ENCODE measurements around the gene AKNA.

Gene AKNA

DNA sequence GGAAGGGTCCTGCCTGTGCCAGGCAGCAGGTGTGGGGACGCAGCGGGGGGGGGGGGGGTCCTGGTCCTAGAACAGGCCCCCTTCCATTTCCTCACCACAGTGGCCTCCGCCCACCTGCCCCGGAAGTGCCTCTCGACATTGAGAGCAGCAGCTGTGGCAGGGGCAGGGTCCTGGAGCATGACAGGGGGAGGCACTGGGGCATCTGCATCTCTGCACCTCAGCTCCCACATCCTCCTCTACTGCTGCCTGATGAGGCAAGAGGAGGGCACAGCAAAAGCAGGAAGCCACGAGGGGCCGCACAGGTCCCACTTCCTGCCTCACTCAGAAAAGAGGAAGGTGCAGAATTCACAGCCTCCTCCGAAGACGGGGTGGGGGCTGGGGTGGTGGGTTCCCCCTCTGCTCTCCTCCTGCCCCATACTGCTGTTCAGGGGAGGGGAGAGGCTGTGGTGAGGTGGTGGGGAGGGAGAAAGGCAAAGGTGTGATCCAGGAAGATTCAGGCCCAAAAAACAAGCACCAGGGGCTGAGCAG is 14.8 kb downstream of the AKNA start:
- peak; percentile 10 for DNase-seq

DNA sequence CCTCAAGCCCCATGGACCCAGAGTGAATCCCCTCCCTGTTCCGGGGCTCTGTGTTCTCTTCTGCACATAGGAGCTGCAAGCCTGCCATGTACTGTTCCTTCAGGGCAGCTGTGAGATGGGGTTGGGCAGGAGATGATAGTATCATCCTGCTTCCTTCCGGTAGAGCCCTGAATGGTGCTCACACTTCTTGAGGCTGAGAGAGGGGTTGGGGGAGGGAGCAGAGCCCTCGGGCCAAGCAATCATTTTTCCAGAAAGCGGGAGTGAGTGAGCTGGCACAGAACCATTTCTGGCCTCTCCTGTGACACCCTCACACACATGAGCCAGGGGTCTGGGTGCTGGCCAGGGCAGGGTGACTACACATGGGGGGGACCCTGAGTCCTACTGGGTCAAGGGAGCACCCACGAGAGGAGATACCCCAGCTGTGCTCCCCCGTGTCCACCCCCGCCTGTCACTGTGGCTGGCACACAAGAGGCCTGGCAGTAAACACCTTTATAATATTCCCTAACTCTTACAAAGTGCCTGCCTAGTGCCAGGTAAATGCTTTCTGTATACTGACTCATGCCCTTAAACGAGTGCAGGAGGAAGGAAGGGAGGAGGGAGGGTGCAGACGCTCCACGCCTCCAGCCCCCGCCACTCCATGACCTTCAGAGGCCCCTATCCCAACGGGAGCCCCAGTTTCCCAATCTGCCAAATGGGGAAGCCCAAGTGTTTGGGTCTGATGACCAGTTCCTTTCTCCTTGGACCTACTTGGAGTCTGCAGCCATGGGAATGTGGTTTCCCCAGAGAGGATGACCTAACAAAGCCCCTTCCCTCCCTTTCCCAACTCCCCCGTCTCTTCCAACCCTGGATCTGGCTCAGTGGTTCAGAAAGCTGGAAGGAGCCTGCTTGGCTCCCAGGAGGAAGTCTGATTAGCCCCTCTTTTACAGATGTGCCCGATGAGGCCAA is 15.5 kb downstream of the AKNA start:
- peak; percentile 4 for DNase-seq

DNA sequence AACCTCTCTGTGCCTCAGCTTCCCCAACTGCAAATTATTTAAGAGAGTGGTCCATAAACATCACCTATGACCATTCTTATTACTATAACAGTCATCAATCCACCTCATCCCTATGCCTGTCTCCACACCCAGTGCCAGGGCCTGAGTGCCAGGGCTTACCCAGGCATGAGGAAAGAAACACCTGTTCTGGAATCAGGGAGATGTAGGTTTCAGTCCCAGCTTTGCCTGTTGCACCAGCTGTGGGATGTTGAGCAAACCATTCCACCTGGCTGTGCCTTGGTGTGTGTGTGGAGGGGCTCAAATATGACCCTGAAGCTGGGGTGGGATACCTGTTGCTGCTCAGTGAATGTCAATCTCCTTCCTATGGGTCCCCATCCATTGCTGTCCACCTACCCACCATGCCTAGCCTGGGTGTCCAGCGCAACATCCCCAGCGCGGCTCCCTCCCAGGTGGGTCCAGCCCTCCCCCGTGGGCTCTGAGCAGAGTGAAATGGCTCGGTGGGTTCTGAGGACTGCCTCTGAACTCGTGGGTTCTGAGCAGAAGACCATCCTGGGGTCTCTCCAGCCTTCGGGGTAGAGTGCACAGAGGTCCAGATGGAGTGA is 16.3 kb downstream of the AKNA start:
- DNase-seq: no peak

DNA sequence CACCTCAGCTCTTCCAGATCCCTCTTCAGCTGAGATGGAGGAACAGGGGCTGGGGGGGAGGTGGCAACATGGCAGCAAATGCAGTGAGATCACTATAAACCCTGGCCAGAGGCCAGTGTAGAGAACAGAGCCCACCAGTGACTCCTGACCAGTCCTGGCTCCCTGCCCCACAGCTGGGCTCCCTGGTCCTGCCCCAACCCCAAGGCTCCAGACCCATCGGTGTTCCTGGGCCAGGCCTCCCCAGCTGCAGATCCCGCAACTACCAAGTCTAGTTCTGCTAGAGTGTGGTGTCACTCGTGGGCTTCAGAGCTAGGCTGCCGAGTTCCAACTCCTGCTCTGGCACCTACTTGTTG is 16.8 kb downstream of the AKNA start:
- no peak for DNase-seq

DNA sequence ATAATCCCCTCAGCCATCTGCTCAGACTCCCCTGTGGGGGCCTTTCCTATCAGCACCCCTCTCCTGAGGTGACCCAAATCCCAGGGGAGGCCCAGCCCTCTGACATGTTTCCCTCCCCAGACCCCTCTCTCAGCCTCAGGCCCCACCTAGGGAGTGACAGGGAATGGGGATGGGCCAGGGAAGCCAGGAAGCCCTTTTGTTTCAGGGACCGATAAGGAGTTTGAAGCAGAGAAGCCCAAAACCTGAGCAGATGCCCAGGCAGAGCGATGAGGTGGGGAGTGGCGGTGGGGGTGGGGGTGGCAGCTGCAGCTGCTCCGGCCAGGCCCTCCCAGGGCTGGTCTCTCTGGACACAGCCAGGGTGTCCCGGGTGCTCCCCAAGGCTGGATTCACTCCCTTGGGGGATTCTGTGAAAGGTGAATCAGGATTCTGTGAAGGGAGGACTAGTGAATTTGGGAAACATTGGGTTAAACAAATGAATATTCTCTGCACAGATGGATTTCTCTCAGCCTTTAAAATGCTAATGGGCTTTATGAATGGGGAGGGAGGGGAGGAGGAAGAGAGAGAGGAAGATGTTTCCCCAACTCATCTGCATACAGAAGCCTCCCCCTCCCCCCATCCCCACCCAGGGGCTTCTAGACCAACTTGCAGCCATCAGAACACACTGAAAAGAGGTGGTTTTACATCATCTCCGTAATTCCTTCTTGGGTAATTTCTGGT is 17.4 kb downstream of the AKNA start:
- DNase-seq: no peak

DNA sequence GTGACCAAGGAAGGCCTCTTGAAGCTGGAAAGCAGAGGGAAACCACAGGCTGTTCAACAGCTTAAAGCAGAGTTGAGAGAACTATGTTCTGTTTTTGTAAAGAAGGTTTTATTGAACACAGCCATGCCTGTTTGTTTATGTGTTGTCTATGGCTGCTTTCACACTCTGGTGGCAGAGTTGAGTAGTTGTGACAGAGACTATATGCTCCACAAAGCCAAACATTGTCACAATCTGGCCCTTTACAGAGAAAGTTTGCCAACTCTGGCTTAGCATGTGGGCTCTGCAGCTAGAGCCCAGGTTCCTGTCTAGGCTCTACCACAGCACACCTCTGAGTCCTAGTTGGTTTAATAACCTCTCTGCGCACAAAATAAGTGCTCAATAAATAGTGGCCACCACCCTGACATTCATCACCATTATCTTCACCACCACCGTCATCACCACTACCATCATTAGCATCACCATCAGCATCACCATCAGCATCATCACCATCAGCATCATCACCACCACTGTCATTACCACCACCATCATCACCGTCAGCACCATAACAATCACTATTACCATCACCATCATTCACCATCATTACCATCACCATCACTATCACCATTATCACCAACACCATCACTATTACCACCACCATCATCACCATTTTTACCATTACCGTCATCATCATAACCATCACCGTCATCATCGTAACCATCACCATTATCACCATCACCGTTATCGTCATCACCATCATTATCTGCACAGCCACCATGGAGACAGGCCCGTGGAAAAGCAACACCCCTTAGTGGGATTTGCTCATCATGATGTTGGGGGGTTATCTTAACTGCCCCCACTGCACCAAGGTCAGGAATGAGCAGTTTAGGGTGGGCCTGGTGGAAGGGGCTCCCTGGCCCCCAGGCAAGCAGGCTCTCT is 18.3 kb downstream of the AKNA start:
- DNase-seq: no peak

DNA sequence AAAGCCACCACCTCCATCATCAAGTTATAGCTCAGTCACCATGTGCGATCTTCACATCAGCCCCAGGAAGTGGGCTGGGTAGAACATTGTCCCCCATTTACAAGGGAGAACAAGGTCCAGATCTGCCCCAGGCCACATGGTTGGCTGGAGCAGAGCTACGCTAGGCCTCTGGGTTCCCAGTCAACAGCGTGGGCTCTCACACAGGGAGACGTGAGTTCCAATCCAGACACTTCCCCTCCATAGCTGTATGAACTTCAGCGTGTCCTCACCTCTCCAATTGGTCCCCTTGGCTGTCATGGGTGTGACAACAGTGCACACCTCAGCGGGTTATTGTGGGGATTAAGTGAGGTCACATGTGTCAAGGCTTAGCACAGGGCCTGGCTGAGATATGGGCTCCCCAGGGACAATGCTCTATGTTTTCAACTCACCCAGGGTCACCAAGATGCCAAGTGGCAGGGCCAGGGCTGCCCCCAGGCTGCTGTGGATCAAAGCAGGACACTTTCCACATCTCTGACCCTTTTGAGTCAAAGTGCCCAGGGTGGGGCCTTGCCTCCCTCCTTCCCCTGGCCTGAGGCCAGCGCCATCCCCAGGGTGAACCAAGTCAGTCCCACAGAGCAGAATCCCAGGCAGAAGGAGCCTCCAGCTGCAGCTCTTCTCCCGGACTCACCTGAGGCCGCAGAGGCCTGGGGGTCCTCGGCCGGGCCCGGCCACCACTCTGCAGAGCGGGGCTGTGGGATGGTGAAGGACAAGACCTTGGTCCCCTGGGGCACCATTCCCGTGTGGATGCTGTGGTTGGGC is 19.8 kb downstream of the AKNA start:
- DNase-seq: no peak

DNA sequence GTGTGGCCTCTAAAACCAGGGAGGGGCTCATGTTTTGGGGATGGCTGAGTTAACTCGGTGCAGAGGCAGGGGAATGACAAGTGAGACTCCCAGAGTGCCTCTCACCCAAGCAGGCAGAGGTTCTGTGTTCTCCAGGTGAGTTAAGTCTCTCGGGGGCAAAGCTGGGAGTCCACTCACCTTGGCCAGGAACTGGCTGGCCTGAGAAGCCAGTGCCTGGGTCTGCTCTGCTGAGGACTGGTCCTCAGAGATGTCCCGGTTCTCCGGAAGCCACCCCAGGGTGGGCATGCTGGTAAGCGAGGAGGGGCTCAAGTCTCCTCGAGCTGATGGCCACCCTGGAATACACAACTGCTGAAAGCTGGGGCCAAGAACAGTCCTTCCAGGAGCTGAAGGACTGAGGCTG is 20.4 kb downstream of the AKNA start:
- DNase-seq: no peak

DNA sequence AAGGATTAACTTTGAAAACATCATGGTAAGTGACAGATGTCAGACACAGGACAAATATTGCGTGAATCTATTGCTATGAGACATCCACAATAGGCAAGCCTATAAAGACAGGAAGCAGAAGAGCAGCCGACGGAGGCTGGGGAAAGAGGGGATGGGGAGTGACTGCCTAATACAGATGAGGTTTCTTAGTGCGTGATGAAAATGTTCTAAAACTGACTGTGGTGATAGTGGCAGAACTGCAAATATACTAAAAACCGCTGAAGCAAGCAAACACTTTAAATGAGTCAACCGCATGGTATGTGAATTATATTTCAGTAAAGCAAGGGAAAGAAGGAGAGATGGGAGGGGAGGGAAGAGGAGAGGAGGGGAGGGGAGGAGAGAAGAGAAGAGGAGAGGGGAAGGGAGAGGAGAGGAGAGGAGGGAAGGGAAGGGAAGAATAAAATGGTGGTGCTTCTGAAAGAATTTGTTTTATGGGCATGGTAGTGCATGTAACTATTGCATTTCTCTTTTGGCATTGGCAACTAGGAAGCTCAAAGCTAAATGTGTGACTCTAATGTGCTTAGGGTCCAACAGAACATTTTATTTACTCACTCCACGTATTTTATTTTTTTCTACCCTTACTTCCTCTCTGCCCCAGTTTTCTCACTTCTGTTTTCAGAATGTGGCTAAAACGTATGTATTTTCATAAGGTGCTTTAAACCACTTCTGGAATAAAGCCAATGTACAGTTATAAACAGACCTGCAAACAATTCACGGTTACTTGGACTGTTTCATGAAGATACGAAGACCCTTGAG is 21.3 kb downstream of the AKNA start:
- DNase-seq: peak; percentile 25

DNA sequence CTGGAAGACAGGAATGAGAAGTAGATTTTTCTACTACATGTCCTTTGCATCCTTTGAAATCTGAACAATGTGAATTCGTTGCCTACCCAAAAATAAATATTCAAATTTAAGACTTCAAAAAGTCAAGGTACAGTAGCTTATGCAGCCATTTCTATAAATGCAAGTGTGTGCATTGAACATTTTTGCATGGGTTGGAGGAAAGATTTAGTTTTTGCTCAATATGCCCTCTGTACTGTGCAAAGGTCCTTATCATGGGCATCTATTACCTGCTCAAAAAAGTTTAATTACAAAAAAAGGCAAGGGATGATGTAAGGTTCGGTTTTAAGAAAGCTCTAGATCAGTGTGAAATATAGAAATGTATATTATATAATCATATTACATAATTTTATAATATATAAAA is 22.6 kb downstream of the AKNA start:
- DNase-seq: no peak

DNA sequence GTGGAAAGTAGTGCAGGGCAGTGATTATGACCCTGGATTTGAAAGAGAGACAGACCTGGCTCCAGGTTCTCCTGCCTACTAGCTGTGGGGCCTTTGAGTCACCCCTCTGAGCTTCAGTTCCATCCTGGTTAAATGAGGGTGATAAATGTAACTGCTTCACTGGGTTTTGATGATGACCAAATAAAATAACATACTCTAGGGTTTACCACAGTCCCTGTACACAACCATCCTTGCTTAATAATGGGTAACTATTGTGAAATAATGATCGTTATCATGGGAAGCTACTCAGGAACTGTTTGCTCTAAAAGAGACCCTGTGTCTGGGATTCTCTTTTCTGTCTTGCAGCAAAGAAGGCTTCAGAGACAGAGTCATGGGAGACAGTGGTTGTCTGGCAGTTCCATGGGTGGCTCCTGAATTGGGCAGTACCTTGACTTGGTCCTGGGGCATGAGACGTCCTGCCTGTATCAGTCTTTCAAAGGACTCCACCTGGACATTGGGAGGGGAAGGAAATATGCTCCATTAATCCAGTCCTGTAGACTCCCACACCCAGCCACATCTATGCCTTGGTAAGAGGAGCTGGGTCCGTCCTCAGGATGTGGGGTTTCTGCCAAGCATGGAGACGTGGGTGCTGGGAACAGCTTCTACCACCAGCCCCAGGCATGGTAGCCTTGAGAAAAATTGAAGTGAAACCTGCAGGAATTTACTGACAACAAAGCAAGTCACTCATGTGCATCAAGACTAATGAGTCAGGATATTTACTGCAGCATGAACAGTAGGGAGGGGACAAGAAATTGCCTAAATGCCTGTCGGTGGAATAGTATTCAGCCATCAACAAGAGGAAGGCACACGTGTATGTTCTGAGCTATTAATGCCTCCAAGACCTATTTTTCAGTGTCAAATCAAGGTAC is 23.4 kb downstream of the AKNA start:
- DNase-seq: no peak

DNA sequence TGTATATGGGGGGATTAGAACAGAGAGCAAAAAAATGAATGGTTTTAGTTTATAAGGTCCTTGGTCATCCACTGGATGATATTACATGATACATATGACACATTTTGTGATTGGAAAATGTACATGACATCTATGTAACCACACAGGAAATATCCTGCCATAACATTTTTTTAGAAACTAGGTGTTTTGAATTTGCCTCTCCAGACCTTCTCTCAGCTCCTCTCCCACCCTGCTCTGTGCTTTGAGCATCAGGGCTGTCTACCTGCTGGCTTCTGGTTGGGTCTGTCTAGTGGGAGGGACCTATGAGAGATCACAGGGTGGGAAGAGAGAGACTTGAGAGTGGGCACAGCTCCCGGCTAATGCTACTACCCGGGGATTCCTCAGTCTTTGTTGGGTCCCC is 24.4 kb downstream of the AKNA start:
- no peak for DNase-seq

DNA sequence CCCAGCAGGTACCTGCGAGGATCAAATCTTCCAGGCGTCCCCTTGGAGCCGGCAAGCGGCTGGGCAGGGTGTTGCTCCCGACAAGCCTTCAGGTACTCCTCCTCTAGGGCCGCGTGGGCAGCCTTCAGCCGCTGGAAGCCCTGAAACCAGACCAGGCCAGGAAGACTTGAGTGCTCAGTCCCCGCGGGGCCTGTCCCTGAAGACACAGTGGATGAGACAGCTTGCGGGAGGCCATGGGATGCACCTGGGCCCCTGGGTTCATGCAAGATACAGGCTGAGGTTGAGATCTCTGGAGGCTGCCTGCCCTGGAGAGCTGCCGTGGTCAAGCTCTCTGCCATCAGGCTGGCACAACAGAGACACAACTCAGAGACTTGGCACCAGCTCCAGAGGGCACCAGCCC is 25.4 kb downstream of the AKNA start:
- DNase-seq: no peak

DNA sequence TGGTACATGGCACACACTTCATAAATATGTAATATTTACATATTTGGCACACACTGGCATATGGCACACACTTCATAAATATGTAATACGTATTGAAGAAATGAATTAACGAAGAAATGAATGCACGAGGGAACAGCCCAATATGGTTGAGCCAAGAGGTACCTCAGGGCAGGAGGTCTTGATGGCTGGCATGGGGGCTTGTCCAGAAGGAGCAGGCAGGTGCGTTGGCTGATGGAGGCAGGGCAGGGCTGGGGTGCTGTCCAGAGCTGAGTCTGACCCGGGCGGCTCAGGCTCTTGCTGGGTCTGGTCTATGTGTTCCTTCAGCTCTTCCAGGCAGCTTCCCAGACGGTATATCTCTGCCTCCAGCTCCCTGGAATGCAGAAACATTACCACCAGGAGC is 26.2 kb downstream of the AKNA start:
- no peak for DNase-seq

DNA sequence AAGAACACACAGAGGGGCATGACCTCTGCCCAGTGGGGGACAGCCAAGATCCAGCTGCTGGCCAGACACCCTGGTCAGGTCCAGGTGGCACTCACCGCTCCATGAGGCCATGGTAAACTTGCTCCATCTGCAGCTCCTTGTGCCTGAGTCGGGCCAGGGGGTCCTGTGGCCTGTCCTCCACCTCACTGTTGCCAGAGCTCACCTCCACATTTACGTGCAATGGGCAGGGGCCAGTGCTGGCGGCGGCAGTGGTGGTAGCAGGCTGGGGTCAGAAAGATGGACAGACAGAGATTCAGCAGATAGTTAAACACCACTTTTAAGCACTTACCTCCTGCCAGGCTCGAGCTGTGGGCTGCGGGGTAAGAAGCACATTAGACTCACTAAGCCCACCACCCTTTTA is 28.0 kb downstream of the AKNA start:
- no peak for DNase-seq

DNA sequence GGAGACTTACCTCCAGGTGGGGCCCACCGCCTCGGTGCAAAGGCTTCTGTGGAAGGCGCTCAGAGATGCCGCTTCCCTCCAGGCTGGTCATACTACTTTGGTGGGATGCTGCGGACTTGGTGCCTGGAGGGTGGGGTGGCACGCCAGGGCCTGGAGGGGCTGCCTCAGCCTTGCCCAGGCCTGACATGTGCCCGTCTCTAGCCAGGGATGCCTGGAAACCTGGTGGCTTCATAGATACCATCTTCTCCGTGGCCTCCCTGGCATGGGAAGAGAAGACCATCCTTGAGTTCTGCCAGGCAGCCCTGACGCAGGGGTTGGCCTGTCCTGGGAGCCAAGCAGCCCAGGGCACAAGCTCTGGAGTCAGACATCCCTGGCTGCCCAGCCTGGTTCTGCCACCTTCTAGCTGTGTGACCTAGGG is 29.9 kb downstream of the AKNA start:
- no peak for DNase-seq

DNA sequence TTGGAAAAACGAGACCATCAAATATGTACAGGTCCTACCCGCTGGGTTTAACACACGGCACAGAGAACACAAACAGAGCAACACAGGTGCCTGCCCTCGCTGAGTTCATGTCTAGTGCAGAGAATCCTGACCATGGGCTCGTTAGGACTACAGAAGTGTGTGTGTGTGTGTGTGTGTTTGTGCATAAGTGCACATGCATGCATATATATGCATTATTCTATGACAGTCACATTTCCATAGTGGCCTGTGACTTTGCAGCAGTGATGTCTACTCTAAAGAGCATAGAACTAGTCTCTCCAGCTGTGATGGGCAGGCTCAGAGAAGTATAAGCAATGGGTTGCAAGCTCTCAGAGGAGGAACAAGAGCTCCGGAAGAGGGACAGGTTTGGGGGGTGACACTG is 30.4 kb downstream of the AKNA start:
- DNase-seq: no peak

DNA sequence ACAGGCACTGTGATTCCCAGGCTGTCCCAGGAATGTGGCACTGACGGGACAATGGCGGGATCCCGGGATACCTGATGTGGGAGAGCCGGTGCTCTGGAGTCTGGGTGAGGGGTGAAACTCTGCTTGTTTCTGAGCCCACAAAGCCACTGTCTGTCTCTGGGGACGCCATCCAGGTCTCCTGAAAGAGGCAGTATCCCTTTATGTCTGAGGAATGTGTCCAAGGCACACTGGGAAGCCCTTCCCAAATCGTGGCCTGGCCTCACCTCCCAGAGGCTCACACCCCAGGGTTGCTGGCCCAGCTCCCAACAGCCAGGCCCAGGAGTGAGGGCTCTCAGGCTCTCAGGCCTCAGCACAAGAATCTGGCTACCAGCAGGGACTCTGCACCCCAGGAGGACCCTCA is 31.0 kb downstream of the AKNA start:
- DNase-seq: no peak

DNA sequence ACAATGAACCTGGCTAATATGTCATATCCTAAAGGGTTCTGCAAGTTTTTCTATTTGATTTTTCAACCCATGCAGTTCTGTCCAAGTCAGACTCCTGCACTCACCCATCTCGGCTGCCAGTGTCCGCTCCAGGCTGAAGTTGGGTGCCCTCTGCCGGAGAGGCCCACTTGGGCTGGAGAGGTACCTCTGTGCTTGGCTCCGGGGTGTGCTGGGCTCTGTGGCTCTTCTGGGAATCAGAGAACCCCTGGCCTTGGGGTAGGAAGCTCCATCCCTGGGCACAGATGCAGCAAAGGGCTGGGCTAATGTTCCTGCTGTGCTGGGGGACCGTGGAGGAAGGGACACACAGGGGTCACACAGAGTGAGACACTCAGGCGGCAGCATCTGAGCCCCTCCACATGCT is 32.0 kb downstream of the AKNA start:
- DNase-seq: no peak

DNA sequence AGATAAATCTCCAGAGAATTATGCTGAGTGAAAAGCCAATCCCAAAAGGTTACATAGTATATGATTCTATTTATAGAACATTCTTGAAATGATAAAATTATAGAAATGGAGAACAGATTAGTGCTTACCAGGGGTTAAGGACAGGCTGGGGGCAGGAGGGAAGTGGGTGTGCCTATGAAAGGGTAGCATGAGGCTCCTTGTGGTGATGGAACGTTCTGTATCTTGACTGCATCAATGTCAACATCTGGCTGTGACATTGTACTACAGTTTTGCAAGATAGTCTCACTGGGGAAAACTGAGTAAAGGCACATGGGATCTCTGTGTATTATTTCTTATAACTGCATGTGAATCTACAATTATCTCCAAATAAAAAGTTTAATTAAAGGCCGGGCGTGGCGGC is 35.9 kb downstream of the AKNA start:
- no peak for DNase-seq
